Measurements from ENCODE around the gene NTRK3. TPM values are rescaled to one million over a fixed set of nuclear protein-coding genes. Genes with fewer than 3 reads are reported as not detected.

The NTRK3 gene
- total and polyA plus RNA-seq, 2 of the 13 experiments (the other 11 are each of a cell fraction or from before 2014, with no cell fraction given) = not detected

- no peaks in the 10 kb centered on the region for H3K36me3 ChIP-seq (replicated peaks in 1 of 2; ENCODE audit: control insufficient read depth in 1 of 2, insufficient read depth in 2 of 2, low read length in 2 of 2)
- H2AFZ ChIP-seq (ENCODE audit: low read length) = no peak overlapping the region
- intact Hi-C loops (cut with micrococcal nuclease; ENCODE audit: unreplicated experiment) (no loop called here), in situ Hi-C loops (cut with HindIII; ENCODE audit: extremely low pct_ligation_motif_present, low pct_unique_long_range_greater_than_20kb) (loop anchor here (10.0 kb wide), 3 partner anchors 196 to 1624 kb away; no protein-coding TSS in a partner anchor)
- no TSS peak for BruUV-seq (replicated peaks)
- TF ChIP-seq MXD1 (CRISPR knock-in tag; IDR thresholded peaks at IDR 0.05) (no peak), NR2F6 (IDR thresholded peaks at IDR 0.05) (no peak), NR2F6 (CRISPR knock-in tag; IDR thresholded peaks at IDR 0.05) (no peak), NFATC3 (CRISPR knock-in tag; IDR thresholded peaks at IDR 0.05) (no peak), NR1H2 (CRISPR knock-in tag; IDR thresholded peaks at IDR 0.05; ENCODE audit: borderline replicate concordance, low read depth) (no peak), ZNF7 (CRISPR knock-in tag; IDR thresholded peaks at IDR 0.05) (no peak), HHEX (CRISPR knock-in tag; IDR thresholded peaks at IDR 0.05) (no peak), MXI1 (IDR thresholded peaks at IDR 0.05; ENCODE audit: borderline replicate concordance, low read depth, low read length) (no peak), DPF2 (CRISPR knock-in tag; IDR thresholded peaks at IDR 0.05; ENCODE audit: borderline replicate concordance, low read depth) (no peak), NPAS2 (CRISPR knock-in tag; IDR thresholded peaks at IDR 0.05; ENCODE audit: borderline replicate concordance) (no peak), ZNF24 (IDR thresholded peaks at IDR 0.05) (no peak), FOXO4 (CRISPR knock-in tag; conservative IDR thresholded peaks at IDR 0.05) (no peak)
- H3K4me3 ChIP-seq (replicated peaks in 1 of 3; ENCODE audit: insufficient read depth in 1 of 3, low read depth in 2 of 3, low read length in 3 of 3) = no peak overlapping the region
- no peak overlapping the region for H3K4me2 ChIP-seq (ENCODE audit: low read depth, low read length)
- FAIRE-seq (no peak), ATAC-seq (no peak), DNase-seq (ENCODE audit: low spot score) (no peak)
- H3K27ac ChIP-seq (ENCODE audit: extremely low read length, insufficient read depth, low read length) = no peak overlapping the region
- CTCF ChIA-PET (ENCODE audit: low intra/inter-chr PET ratio, low total read pairs) = no interaction called here
- no peak overlapping the region for H3K9ac ChIP-seq (ENCODE audit: insufficient read depth, low read depth, low read length)
- 0% methylated on average over 1 of the region's 6 CpGs for WGBS (ENCODE audit: low lambda C conversion rate)
- peaks cover 2 to 4% of the 10 kb centered on the region in 2 experiments; a peak in 2 of 5 replicates for H3K27me3 ChIP-seq (ENCODE audit: control insufficient read depth in 1 of 2, insufficient read depth in 2 of 2, low read length in 2 of 2)
- no peaks in the 10 kb centered on the region for H3K9me3 ChIP-seq (ENCODE audit: low read length)
- H3K79me2 ChIP-seq (ENCODE audit: insufficient read depth, low read length) = no peaks in the 10 kb centered on the region
- POLR2A ChIA-PET = no interaction called here
- H4K20me1 ChIP-seq (ENCODE audit: insufficient read depth, low read length) = no peaks in the 10 kb centered on the region
- no peaks in the 10 kb centered on the region for H3K4me1 ChIP-seq (ENCODE audit: insufficient read depth, low read length)
Observed at GRCh38 chr15:88249220-88249619, 7.3 kb downstream of the NTRK3 start.
